ENCODE measurements around the gene NAA38.

Gene NAA38

GRCh38 chr17:7852919-7853690 lies 4.3 kb downstream of the NAA38 start:
- no peak overlapping the region for H3K4me3 ChIP-seq (ENCODE audit: low read depth, low read length)

GRCh38 chr17:7852262-7852670 lies 5.1 kb downstream of the NAA38 start:
- no peak overlapping the region for H3K4me3 ChIP-seq (ENCODE audit: low read depth, low read length)
- DNase-seq (ENCODE audit: low read depth) = no peak
- TF ChIP-seq CTCF (IDR thresholded peaks at IDR 0.05; ENCODE audit: insufficient read depth, low read depth, low read length, missing control alignments) = no peak

More at GRCh38 chr17:7852919-7853690, 4.3 kb downstream of the NAA38 start:
- no peak for DNase-seq (ENCODE audit: low read depth)
- TF ChIP-seq CTCF (IDR thresholded peaks at IDR 0.05; ENCODE audit: insufficient read depth, low read depth, low read length, missing control alignments) = no peak

GRCh38 chr17:7851438-7852261 lies 5.7 kb downstream of the NAA38 start:
- TF ChIP-seq CTCF (IDR thresholded peaks at IDR 0.05; ENCODE audit: insufficient read depth, low read depth, low read length, missing control alignments) = peak; percentile 97
- peak; percentile 96 for DNase-seq (ENCODE audit: low read depth)
- peak overlapping the region; percentile 36 for H3K4me3 ChIP-seq (ENCODE audit: low read depth, low read length)

GRCh38 chr17:7850701-7851437 lies 6.5 kb downstream of the NAA38 start:
- TF ChIP-seq CTCF (IDR thresholded peaks at IDR 0.05; ENCODE audit: insufficient read depth, low read depth, low read length, missing control alignments) = no peak
- peak overlapping the region; percentile 36 for H3K4me3 ChIP-seq (ENCODE audit: low read depth, low read length)
- DNase-seq (ENCODE audit: low read depth) = no peak

- DNase-seq (ENCODE audit: low read depth) = no peak
- no peak for TF ChIP-seq CTCF (IDR thresholded peaks at IDR 0.05; ENCODE audit: insufficient read depth, low read depth, low read length, missing control alignments)
- H3K4me3 ChIP-seq (ENCODE audit: low read depth, low read length) = no peak overlapping the region
Measured at GRCh38 chr17:7849751-7850504, 7.4 kb downstream of the NAA38 start.

GRCh38 chr17:7849130-7849750 lies 8.1 kb downstream of the NAA38 start:
- DNase-seq (ENCODE audit: low read depth) = no peak
- H3K4me3 ChIP-seq (ENCODE audit: low read depth, low read length) = no peak overlapping the region
- TF ChIP-seq CTCF (IDR thresholded peaks at IDR 0.05; ENCODE audit: insufficient read depth, low read depth, low read length, missing control alignments) = no peak
